HG03135 (cell line): ENCODE measurements around the gene TUBB2B.
"Not testable (repeated sequence)": the region's sequence is repeated elsewhere in the genome, so short reads cannot be mapped to it uniquely, and the experiment has no call there.

Experiments
- ATAC-seq: cut with Tn5 transposase; IDR thresholded peaks from one replicate; pipeline ENCODE4 v1.9.1; 2021; ENCODE audit warnings: mild to moderate bottlenecking, moderate library complexity; ENCODE audit not compliant: unreplicated experiment

The TUBB2B gene

DNA sequence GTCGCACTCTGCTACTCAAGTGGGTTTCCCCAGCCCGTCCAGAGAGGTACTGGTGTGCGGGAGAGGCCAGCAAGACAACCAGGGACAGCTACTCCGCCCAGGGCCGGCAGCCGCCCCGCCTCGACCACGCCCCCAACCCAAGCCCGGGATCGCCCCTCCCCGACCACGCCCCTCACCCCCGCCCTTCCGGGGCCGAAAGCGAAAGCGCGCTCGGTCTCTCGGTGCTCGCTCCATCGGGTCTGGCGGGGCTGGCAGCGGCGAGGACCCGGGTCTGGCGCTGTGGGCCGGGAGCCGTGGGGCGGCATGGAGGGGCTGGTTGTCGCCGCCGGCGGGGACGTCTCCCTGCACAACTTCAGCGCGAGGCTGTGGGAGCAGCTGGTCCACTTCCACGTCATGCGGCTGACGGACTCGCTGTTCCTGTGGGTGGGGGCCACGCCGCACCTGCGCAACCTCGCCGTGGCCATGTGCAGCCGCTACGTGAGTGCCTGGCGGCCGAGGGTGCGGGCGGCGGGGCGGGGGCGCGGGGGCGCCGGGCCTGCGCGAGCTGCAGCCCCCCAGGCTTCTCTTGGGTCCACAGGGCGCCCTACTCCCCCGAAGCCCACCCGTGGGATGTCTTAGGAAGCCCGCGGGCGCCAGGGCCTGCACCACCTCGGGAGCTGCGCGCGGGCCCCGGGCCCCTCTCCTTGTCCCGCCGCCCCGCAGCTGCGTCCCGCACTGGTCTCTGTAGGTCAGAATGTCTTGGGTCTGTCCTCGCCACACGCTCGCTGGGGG, 31.5 kb upstream of the TUBB2B start, which contains the start of gene PSMG4:
Gene PSMG4, plus strand, starts transcription at position 228 of the 771 bp plus-strand sequence. Its CDS starts 76 bp downstream, at position 304.
- ATAC-seq = peak; percentile 72

DNA sequence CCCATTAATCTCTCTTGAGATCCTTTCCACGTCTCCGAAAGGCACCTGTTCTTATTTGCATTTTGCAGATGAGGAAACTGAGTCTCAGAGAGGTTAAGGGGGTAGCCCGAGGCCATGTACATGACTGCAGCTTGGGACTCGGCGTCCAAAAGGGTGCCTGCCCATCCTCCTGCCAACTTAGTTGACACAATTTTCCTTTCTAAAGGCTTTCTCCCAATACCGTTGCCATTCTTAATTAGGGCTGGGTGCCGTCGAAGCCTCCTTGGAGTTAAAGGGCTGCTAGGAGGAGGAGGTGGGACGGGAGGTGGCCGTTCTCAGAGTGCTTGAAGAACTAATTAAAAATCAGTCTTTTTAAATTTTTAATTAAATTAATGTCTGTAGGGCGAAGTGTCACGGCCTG, 30.7 kb upstream of the TUBB2B start:
- no peak for ATAC-seq

DNA sequence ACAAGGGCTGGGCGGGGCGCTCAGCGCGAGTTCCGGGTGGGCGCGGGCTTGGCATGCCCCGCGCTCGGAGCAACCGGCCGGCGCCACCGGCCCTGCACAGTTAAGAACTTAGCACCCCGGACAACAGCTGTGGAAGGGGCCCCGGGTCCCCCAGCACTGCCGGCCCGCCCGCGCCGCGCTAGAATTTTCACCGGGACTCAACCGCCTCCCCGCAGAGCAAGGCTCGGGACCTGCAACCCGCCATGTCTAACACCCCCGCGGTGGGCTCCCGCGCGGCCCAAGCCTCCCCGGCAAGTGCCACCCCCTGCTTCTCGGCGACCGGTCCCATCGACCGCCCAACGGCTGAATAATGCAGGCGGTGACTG, 26.1 kb upstream of the TUBB2B start:
- ATAC-seq = no peak

DNA sequence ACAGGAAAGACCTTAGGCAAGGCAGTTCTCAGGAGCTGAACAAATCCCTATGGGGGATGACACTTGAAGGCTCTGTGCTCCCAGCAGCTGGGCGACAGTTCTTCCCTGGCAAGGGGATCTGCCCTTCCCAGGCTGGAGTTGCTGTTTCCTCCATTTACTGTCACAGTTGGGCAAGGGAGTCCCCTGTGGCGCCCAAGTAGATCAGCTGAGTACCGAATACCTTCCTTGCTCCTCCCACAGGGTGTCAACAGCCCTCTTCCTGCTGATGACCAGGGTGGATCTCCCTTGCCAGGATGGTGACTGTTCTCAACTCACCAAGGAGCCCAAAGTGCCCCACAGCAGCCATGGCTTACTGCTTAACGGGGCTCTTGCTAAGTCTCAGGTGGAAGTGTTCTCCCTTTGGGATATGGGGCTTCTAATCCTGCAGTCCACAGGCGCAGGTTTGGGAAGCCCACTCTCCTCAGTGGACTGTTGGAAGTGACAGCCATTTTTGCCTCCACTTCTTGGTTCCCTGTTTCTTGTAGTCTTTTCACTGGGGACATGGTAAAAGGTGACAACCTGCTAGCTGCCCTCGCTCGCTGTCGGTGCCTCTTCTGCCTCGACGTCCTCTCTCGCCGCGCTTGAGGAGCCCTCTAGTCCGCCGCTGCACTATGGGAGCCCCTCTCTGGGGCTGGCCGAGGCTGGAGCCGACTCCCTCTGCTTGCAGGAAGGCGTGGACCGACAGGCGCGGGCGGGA, 25.6 kb upstream of the TUBB2B start:
- no peak for ATAC-seq

DNA sequence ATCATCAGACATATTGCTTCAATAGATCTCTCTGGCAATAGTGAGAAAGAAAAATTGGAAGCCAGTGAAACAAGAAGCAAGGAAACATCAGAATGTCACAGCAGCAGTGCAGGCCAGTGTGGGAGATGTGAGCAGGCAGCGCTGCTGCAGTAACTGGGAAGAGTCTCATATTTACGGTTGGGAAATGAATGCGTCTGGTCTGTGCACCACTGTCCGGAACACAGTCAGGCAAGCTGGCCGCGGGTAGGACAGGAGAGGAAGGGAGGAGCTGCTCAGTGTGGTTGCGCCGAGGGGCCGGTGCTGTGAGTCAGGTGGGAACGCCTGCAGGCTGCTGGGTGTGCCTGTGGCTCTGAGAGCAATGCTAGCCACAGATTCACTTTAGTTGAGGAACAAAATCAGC, 24.9 kb upstream of the TUBB2B start:
- no peak for ATAC-seq

DNA sequence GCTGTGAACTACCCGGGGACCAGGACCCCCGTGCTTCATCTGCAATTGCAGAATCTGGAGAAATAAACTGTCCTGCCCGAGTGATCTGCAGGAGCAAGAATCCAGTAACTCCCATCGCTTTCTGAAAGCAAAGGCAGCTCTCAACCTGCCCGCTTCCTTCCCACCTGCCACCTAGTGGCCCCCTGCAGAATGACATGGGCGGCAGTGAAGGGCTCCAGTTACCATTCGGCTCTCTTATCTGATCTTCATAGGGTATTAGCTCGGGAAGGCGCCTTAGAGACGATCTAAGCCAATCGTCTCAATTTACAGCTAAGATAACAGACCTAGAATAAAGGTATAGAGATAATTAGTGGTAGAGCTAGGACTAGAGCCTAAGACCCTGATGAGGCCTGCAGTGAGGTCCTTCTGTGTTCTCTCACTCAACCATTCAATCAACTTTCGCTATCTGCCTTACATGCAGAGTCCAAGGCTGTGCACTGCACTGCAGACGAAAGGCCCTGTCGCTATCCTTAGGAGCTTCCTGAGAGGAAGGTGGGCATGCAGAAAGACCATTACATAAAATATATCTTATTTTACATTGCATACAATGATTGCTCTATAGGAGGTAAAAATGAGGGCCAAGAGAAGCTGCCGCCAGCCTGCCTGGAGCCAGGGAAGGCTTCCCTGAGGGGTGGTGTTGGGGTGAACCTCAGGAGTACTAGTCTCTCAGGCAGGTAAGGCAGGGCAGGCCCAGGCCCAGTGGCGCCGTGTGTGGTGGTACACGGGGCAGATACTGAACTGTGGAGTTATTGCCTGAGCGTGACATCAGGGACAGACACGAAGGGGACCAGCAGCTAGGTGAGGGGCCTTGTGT, 24.2 kb upstream of the TUBB2B start:
- ATAC-seq = no peak

DNA sequence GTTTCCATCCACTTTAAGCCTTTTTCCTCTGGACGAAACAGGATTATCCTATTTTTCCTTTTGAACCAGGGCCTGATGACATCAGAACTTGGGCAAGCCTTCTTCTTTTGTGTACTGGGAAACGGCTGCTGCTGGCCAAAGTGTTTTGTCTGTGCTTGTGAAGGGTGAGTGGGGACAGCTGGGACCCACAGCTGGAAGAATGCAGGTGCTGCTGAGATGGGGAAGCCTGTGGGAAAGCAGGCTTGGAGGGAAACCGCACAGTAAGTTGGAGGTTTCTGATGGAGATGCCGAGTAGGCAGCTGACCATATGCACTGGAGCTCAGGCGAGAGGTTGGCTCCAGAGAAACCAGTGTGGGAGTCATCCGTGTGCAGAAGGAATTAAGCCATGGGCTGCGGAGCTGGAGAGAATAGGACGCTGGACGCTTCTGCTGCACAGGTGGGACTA, 22.8 kb upstream of the TUBB2B start:
- no peak for ATAC-seq

DNA sequence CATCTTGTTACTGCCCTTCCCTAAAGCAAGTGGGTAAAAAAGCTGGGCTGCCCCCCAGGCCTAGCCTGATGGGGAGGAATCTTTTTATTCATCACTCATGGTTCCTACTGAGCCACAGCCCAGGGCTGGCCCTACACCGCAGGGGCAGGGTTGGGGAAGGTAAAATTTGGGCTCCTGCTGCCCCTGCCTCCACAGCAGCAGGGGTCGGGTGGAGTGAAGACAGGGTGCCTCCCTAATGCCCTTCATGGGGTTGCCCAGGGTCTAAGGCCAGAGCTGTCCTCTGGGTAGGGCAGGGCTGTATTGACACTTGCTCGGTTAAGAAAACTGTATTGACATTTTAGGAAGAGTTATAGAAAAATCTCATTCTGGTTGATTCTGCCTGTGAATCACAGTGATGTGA, 22.4 kb upstream of the TUBB2B start:
- ATAC-seq = no peak

DNA sequence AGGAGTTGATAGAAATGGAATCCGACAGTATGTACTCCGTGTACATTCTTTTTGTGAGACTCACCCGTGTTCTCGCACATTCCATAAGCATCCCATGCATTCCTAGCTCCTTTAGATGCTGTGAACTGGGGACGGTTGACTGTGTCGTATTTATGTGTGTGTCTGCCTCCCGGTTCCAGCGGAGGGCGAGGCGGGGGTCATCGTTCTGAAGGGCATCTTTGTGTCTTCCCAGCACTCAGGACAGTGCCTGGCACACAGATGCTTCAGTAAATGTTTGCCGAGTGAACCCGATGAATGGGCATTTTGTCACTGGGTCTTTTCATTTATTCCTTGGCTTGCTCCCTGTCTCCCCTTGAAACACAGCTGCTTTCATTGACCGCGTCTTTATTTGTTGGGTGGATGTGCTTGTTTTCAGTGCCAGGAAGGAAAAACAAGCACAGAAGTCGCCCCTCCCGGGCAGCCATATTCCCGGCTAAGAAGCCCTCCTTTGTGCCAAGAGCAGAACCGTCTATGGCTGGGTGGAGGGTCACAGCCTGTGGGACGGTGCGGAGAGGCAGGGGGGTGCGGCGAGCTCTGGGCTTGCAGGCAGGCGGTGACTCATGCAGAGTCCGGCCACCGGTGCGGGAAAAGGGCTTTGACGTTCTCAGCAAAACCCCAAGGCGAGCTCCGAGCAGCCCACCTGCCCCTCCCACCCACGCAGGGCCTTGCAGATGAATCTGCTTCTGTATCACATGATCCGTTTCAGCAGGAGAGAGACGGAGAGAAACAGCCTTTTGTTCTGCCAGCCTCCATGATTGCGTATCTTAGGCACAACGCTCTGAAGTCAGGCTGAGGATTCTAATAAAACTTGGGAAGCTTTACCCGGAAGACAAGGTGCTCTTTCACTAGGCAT, 20.0 kb upstream of the TUBB2B start:
- ATAC-seq = no peak

DNA sequence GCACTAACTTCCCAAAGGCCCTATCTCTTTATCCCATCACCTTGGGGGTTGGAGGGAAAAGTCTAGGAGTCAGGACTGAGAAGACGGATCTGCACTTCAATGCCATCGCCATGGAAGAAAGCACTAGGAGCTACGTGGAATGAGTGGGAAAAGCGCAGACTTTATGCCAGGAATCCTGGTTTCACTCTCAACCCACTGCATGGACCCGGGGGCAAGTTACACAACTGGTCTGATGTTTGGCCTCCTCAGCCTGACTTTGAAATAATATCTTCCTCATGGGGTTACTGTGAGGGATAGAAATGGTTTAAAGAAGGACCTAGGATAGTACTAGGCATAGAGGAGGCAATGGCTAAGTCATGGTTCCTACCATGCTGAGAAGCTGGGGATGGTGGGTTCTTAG, 17.8 kb upstream of the TUBB2B start:
- no peak for ATAC-seq

DNA sequence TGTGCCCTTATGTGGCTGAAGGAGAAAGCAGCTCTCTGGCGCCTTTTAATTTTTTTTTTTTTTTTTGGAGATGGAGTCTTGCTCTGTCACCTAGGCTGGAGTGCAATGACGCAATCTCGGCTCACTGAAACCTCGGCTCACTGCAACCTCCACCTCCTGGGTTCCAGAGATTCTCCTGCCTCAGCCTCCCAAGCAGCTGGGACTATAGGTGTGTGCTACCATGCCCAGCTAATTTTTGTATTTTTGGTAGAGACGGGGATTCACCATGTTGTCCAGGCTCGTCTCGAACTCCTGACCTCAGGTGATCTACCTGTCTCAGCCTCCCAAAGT, 17.3 kb upstream of the TUBB2B start:
- ATAC-seq = not testable (repeated sequence)

DNA sequence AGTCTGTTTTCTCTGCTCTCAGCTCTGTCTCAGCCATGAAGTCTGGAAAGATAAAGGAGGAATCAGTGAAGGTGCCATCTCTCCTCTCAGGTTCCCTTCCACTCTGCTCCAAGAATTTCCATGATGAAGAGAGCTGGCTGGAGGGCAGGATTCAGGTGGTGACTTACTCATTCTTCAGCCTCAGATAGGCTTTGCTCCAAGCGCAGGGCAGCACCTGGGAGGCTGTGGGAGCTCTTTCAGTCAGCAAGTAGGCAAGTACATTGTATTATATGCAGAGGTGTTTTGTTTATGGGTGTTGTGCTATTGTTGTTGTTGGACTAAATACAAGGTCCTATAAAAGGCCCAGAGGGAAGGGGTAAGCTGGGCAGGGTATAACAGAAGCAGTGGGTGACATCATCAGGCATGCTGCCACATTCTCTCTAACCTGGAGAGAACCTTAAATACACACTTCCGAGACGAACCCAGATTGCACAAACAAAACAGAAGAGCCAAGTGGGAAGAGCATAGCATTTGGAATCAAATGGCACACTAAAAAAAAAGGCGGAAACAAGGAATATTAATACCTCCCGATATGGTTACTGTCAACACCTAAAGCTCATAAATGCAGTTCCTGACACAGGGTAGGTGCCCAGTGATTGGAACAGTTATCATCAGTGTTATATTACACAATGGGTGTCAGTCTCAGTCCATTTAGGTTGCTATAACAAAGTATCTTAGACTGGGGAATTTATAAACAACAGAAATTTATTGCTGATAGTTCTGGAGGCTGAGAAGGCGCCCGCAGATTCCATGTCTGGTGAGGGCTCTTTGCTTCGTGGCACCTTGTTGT, 16.8 kb upstream of the TUBB2B start:
- no peak for ATAC-seq

DNA sequence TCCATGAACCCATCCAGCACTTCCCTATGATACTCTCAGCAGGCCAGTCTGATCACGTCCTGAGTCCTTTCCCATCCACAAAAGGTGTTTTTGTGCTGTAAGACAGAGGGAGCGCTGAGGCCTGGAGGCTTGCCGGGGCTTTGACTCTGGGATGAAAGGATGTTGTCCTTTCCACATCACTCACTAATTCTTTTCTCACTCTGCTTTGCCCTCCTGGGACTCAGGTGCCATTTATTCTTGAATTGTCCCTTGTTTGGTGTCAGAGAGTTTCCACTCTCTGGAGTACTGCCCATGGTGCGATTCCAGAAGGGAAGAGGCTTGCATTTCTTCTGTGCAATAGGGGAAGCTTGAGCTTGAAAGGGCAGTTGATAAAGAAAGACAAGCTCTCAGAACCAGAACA, 15.3 kb upstream of the TUBB2B start:
- no peak for ATAC-seq

DNA sequence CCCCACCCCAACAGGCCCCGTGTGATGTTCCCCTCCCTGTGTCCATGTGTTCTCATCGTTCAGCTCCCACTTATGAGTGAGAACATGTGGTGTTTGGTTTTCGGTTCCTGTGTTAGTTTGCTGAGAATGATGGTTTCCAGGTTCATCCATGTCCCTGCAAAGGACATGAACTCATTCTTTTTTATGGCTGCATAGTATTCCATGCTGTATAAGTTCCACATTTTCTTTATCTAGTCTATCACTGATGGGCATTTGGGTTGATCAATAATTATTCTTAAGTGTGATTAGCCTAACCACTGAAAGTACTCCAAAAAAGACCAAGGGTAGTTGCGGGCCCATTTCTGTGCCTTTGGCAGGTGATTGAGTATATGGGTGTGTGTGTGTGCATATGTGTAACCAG, 14.3 kb upstream of the TUBB2B start:
- ATAC-seq = not testable (repeated sequence)

DNA sequence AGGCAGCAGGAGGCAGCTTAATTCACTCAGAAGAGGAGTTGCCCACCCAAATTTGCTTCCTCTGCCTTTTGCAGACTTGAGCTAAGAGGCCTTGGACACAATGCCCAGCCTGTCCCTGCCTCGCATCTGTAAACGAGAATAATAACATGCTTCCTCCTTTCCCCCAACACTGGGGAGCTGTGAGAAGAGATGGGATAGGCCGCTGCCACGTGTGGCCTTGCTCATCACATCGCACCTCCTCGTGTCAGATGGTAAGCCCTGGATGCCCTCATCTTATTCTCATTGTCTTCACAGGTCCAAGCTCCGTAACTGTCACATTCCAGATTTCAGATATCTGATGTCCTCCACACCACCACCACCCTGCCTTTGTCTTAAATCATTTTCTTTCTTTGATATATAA, 13.1 kb upstream of the TUBB2B start:
- ATAC-seq = no peak

DNA sequence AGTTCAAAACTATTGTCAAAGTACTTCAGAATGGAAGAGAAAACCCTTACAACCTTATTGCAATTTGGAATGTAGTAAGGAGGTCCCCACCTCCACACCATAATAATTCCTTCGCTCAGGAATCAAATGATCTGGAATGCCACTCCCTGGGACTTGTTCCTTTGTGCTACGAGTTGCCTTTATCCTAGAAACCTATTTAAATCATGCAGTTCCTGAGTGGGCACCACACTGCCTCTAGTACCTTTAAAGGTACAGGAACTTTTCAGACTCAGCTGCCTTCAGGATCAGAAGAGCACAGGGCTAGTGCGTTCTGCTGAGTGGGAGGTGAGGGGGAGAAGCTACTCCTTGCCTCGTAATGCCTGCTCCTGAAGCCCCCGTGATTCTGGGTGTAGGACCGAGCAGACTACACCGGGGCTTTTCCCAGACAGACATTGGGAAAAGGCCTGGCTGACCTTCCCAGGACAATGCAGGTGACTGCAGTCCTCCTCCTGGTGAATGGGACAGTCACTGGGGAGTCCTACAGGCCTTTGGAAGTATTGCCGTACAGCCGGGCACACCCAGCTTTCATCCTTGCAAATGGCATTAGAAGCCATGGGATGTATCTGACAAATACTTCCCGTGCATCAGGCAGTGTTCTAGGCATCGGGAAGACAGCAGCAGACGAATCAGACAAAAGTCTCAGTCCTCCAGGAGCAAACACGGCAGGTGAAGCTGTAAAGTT, 11.8 kb upstream of the TUBB2B start:
- no peak for ATAC-seq

DNA sequence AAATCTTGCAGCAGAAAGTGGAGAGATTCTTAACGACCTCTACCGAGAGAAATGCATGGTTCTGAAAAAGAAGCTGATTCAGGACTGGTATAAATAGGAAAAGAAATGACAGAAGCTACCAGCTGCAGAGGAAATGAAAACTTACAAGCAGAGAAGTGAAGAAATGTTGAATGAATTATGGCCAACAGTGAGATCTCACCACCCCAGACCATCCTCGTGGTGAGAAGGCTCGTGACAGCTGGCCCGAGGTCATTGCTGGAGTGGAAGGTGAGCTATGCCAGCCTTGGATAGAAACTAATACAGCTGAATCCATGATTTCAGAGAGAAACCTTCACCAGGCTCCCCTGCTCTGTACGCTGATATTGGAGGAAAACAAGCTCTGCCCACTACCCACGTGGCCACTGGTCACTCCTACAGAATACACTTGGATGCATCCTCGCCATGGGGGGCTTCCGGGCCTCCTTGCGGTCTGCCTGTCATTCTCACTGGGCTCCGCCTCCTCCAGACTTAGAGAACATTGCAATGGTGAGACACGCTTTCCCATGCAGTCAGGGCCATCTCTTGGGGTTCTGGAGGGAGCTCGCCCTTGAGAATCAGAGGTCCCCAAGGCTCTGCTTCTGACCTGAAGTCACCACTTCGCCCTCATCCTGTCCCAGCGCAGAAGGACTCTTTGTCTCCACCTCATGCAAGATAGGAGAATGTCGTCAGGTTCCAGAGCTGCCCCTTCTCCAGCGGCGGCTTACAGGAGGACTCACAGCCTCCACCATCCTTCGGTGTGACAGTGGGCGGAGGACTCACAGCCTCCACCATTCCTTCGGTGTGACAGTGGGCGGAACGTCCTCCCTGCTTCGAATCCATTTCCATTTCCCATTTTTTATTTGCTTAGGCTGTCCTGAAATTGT, 10.6 kb upstream of the TUBB2B start:
- no peak for ATAC-seq

DNA sequence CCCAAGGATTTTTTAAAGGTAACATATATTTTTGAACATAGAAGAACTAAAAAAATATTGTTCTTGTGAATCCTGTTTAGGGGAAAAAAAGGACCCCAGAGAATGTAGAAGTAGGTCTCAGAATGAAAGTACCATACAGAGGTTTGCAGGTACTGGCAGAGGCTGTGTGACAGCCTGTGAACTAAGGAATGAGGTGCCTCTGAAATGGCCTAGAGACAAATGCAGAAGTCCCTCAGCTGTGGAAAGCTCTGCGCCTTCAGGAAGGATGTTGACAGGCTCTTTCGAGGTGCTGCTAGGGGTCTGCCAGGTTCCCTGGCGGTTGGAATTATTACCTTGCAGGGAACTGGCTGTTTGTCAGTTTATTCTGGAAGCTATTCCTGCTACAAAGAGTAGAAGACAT, 8.6 kb upstream of the TUBB2B start:
- ATAC-seq = no peak
